IMR-90 (cell line): ENCODE results near the gene INTS11. TPM values are rescaled to one million over a fixed set of nuclear protein-coding genes. Genes with fewer than 3 reads are reported as not detected.

ENCODE experiments used
- ATAC-seq: fragments of 200-7000 bp; cut with Tn5 transposase; 2 replicates; pipeline ENCODE4 v1.9.1; 2020; ENCODE audit warnings: low read depth, mild to moderate bottlenecking, moderate library complexity
- BruUV-seq: library from RNA; stranded (reverse); fragments of 400-500 nt; replicated peaks from 2 replicates; lab custom pipeline; 2021; lab: Mats Ljungman, UMichigan
- CTCF ChIA-PET: fragments of 300-600 bp; formaldehyde crosslinking; extraction: SDS; loops from one replicate; lab custom pipeline; 2021; ENCODE audit warnings: antibody characterized with exemption; lab: Yijun Ruan, JAX
- POLR2A ChIA-PET: fragments of 300-600 bp; sonication (Branson Sonifier 250); formaldehyde crosslinking; loops from one replicate; lab custom pipeline; 2022; ENCODE audit warnings: antibody characterized with exemption; ENCODE audit not compliant: unreplicated experiment; lab: Charles Lee
- DNase-seq: peaks from one replicate; pipeline ENCODE4 v3.0.0; 2013
- H2AFZ ChIP-seq: replicated peaks from 2 replicates; pipeline ENCODE3; 2013; ENCODE audit warnings: low read length, mild to moderate bottlenecking; ENCODE audit not compliant: poor library complexity
- H2AK5ac ChIP-seq: 2 replicates; pipeline ENCODE4 v1.6.1; 2013; ENCODE audit warnings: low read depth, low read length, inconsistent platforms
- H2AK9ac ChIP-seq: replicated peaks from 2 replicates; pipeline ENCODE3; 2013; ENCODE audit warnings: mild to moderate bottlenecking, low read depth, low read length, moderate library complexity; ENCODE audit not compliant: poor library complexity
- H2BK120ac ChIP-seq: 2 replicates; pipeline ENCODE4 v1.6.1; 2013; ENCODE audit warnings: low read depth, low read length, inconsistent platforms
- H2BK15ac ChIP-seq: 3 replicates; pipeline ENCODE4 v1.6.1; 2013; ENCODE audit warnings: low read depth, low read length, inconsistent platforms
- H2BK20ac ChIP-seq: 2 replicates; pipeline ENCODE4 v1.6.1; 2013; ENCODE audit warnings: low read depth, mild to moderate bottlenecking, inconsistent platforms, low read length, moderate library complexity
- H2BK5ac ChIP-seq: 2 replicates; pipeline ENCODE4 v1.6.1; 2013; ENCODE audit warnings: mild to moderate bottlenecking, low read depth, low read length, inconsistent platforms; ENCODE audit not compliant: poor library complexity, severe bottlenecking
- H3K14ac ChIP-seq: replicated peaks from 2 replicates; pipeline ENCODE4 v1.6.1; 2013; ENCODE audit warnings: low read depth, low read length, inconsistent platforms
- H3K18ac ChIP-seq: 2 replicates; pipeline ENCODE4 v1.6.1; 2013; ENCODE audit warnings: low read depth, low read length, control low read depth
- H3K23ac ChIP-seq: 2 replicates; pipeline ENCODE4 v1.6.1; 2013; ENCODE audit warnings: low read depth, low read length, inconsistent platforms
- H3K27ac ChIP-seq: 2 replicates; pipeline ENCODE4 v1.5.1; 2013; ENCODE audit warnings: mild to moderate bottlenecking, control low read depth, low read length; ENCODE audit not compliant: insufficient read depth
- H3K27me3 ChIP-seq: 2 replicates; pipeline ENCODE4 v1.6.1; 2013; ENCODE audit warnings: low read length; ENCODE audit not compliant: control insufficient read depth, insufficient read depth
- H3K36me3 ChIP-seq: 2 replicates; pipeline ENCODE4 v1.6.1; 2013; ENCODE audit warnings: low read length, mixed read lengths; ENCODE audit not compliant: control insufficient read depth, insufficient read depth
- H3K4ac ChIP-seq: 2 replicates; pipeline ENCODE4 v1.6.1; 2013; ENCODE audit warnings: low read depth, low read length, inconsistent platforms
- H3K4me1 ChIP-seq: 2 replicates; pipeline ENCODE4 v1.6.1; 2013; ENCODE audit warnings: low read length, mixed read lengths; ENCODE audit not compliant: control insufficient read depth, insufficient read depth
- H3K4me2 ChIP-seq: 2 replicates; pipeline ENCODE4 v1.6.1; 2013; ENCODE audit warnings: low read depth, mild to moderate bottlenecking, control low read depth, low read length, moderate library complexity
- H3K4me3 ChIP-seq: 2 replicates; pipeline ENCODE4 v1.5.1; 2013; ENCODE audit warnings: low read depth, mild to moderate bottlenecking, control low read depth, low read length, moderate library complexity; ENCODE audit not compliant: insufficient read depth
- H3K56ac ChIP-seq: 2 replicates; pipeline ENCODE4 v1.6.1; 2013; ENCODE audit warnings: low read length, inconsistent platforms; ENCODE audit not compliant: insufficient read depth; ENCODE audit errors: extremely low read depth
- H3K79me1 ChIP-seq, 2 experiments: 2 replicates each; pipeline ENCODE4 v1.6.1; 2013; ENCODE audit warnings: low read length in 2 of 2, inconsistent platforms in 1 of 2, low read depth in 1 of 2
- H3K9ac ChIP-seq: 2 replicates; pipeline ENCODE4 v1.6.1; 2013; ENCODE audit warnings: low read depth, low read length, control low read depth
- H3K9me1 ChIP-seq: 2 replicates; pipeline ENCODE4 v1.6.1; 2013; ENCODE audit warnings: low read length, inconsistent platforms; ENCODE audit not compliant: insufficient read depth
- H3K9me3 ChIP-seq: 2 replicates; pipeline ENCODE4 v1.6.1; 2013; ENCODE audit warnings: low read length; ENCODE audit not compliant: control insufficient read depth, insufficient read depth
- H4K20me1 ChIP-seq: 2 replicates; pipeline ENCODE4 v1.6.1; 2013; ENCODE audit warnings: low read length, inconsistent platforms; ENCODE audit not compliant: insufficient read depth
- H4K5ac ChIP-seq: 2 replicates; pipeline ENCODE4 v1.6.1; 2013; ENCODE audit warnings: mild to moderate bottlenecking, low read depth, low read length, control low read depth
- H4K8ac ChIP-seq, 2 experiments: 2 replicates each; pipeline ENCODE4 v1.6.1; 2013; ENCODE audit warnings: low read depth in 2 of 2, low read length in 2 of 2, control low read depth in 1 of 2, inconsistent platforms in 1 of 2
- H4K91ac ChIP-seq: 2 replicates; pipeline ENCODE4 v1.6.1; 2013; ENCODE audit warnings: low read depth, low read length, inconsistent platforms; ENCODE audit not compliant: insufficient read depth
- BHLHE40 ChIP-seq: fragments of 150-350 bp; IDR thresholded peaks from 2 replicates; pipeline ENCODE4 v1.6.1; 2016; ENCODE audit warnings: mild to moderate bottlenecking, low read depth, low read length
- CEBPB ChIP-seq: IDR thresholded peaks from 2 replicates; pipeline ENCODE4 v1.6.1; 2012; ENCODE audit warnings: low read depth, low read length, improper control_type of control experiment
- CHD1 ChIP-seq: IDR thresholded peaks from 2 replicates; pipeline ENCODE4 v1.6.1; 2012; ENCODE audit warnings: low read depth, low read length, improper control_type of control experiment
- CTCF ChIP-seq: conservative IDR thresholded peaks from 2 replicates; pipeline ENCODE4 v1.5.1; 2012; ENCODE audit warnings: mild to moderate bottlenecking, low read depth, low read length, improper control_type of control experiment
- ELK1 ChIP-seq: fragments of 150-350 bp; IDR thresholded peaks from 2 replicates; pipeline ENCODE4 v1.6.1; 2016; ENCODE audit warnings: low read depth, mild to moderate bottlenecking, low read length, moderate library complexity, borderline replicate concordance
- FOS ChIP-seq: fragments of 150-350 bp; IDR thresholded peaks from 2 replicates; pipeline ENCODE4 v1.6.1; 2016; ENCODE audit warnings: low read depth, low read length
- MAFK ChIP-seq: IDR thresholded peaks from 2 replicates; pipeline ENCODE4 v1.6.1; 2012; ENCODE audit warnings: low read depth, low read length, improper control_type of control experiment
- MAZ ChIP-seq: IDR thresholded peaks from 2 replicates; pipeline ENCODE4 v1.6.1; 2012; ENCODE audit warnings: low read depth, mild to moderate bottlenecking, low read length, improper control_type of control experiment, moderate library complexity, borderline replicate concordance
- MXI1 ChIP-seq: IDR thresholded peaks from 2 replicates; pipeline ENCODE4 v1.6.1; 2012; ENCODE audit warnings: low read depth, mild to moderate bottlenecking, low read length, moderate library complexity, borderline replicate concordance
- NFE2L2 ChIP-seq: fragments of 150-350 bp; IDR thresholded peaks from 2 replicates; pipeline ENCODE4 v1.6.1; 2016; ENCODE audit warnings: low read depth, mild to moderate bottlenecking, low read length
- POLR2A ChIP-seq: IDR thresholded peaks from 2 replicates; pipeline ENCODE4 v1.6.1; 2012; ENCODE audit warnings: mild to moderate bottlenecking, low read depth, low read length
- RAD21 ChIP-seq: IDR thresholded peaks from 2 replicates; pipeline ENCODE4 v1.6.1; 2012; ENCODE audit warnings: low read length, improper control_type of control experiment
- RCOR1 ChIP-seq: IDR thresholded peaks from 2 replicates; pipeline ENCODE4 v1.6.1; 2012; ENCODE audit warnings: mild to moderate bottlenecking, low read length, improper control_type of control experiment; ENCODE audit not compliant: insufficient replicate concordance
- RFX5 ChIP-seq: IDR thresholded peaks from 2 replicates; pipeline ENCODE4 v1.8.0; 2012; ENCODE audit warnings: low read depth, mild to moderate bottlenecking, low read length, moderate library complexity
- SMC3 ChIP-seq: fragments of 150-350 bp; IDR thresholded peaks from 2 replicates; pipeline ENCODE4 v1.6.1; 2016; ENCODE audit warnings: low read depth, mild to moderate bottlenecking, antibody characterized with exemption, low read length, moderate library complexity
- USF2 ChIP-seq: fragments of 150-350 bp; IDR thresholded peaks from 2 replicates; pipeline ENCODE4 v1.6.1; 2017; ENCODE audit warnings: mild to moderate bottlenecking, antibody characterized with exemption, low read length, low read depth
- WGBS, 2 experiments: methylation state at CpG; one replicate each; pipeline versions ENCODE4 v1.1.5 to v1.1.7; 2013; ENCODE audit warnings: missing lambda C conversion rate in 2 of 2; ENCODE audit not compliant: insufficient read length in 1 of 2; ENCODE audit errors: extremely low coverage in 2 of 2; 5-methylcytosine and 5-hydroxymethylcytosine counted together
- dilution Hi-C: fragments of 300-500 bp; cut with HindIII; formaldehyde crosslinking; loops from one replicate; pipeline ENCODE4 v1.14.3; 2018; ENCODE audit warnings: low sequenced_read_pairs; ENCODE audit not compliant: unreplicated experiment
- in situ Hi-C: fragments of 300-500 bp; cut with MboI; formaldehyde crosslinking; loops from 3 replicates; pipeline ENCODE4 v1.14.3; 2019; ENCODE audit warnings: low sequenced_read_pairs, inconsistent platforms, mixed read lengths
- intact Hi-C: fragments of 100-400 bp; cut with micrococcal nuclease; formaldehyde crosslinking; loops from 2 replicates; pipeline ENCODE4 v1.10.0; 2022
- polyA plus RNA-seq, 3 experiments: library from polyadenylated mRNA; depleted of rRNA; stranded (reverse); fragments of >200 nt; gene quantifications; 2 replicates each; pipeline ENCODE4 v1.2.3, GENCODE V29; 2012; ENCODE audit warnings: low replicate concordance in 1 of 3
- total RNA-seq: library from RNA; depleted of rRNA; stranded (reverse); fragments of >200 nt; gene quantifications from 2 replicates; pipeline ENCODE4 v1.2.3, GENCODE V29; 2012

Gene INTS11
- total and polyA plus RNA-seq, 2 of the 4 experiments (the other 2 are of a cell fraction): 56.1 to 123 TPM

DNA sequence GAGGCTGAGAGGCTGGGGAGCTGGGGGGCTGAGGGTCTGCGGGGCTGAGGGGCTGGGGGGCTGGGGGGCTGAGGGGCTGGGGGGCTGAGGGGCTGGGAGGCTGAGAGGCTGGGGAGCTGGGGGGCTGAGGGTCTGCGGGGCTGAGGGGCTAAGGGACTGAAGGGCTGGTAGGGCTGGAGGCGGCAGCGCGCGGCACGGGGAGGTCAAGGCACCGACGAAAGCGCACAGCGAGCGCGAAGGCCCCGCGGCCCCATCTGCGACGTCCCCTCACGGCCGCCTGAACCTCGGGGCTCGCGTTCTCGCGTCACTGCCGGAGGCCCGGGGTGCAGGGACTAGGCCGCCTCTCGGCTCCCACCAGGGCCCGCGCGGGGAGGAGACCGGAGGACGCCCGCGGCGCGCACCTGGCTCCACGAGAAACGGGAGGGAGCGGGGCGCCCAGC lies 356 bp downstream of the INTS11 start:
- peak overlapping the region; percentile 42; the same call in 1 of the 2 replicates for H4K5ac ChIP-seq
- H3K27me3 ChIP-seq: no peaks in the 10 kb centered on the region
- H3K36me3 ChIP-seq: peaks cover 20% of the 10 kb centered on the region
- H3K4me1 ChIP-seq: peaks cover 9% of the 10 kb centered on the region; the same call in 1 of the 2 replicates
- H3K9me3 ChIP-seq: no peaks in the 10 kb centered on the region
- peak overlapping the region; percentile 75; the same call in 1 of the 2 replicates for H4K91ac ChIP-seq
- no peak for TF ChIP-seq ELK1
- no peak for TF ChIP-seq CTCF
- TF ChIP-seq MAFK: no peak
- no peak for TF ChIP-seq RCOR1
- no peak for TF ChIP-seq BHLHE40
- no peak for TF ChIP-seq USF2
- no peak for TF ChIP-seq MXI1
- no peak for TF ChIP-seq POLR2A
- no peak for TF ChIP-seq RFX5
- TF ChIP-seq NFE2L2: no peak
- no peak for TF ChIP-seq SMC3
- TF ChIP-seq CHD1: no peak
- TF ChIP-seq FOS: no peak
- TF ChIP-seq MAZ: no peak
- TF ChIP-seq RAD21: no peak
- no peak for TF ChIP-seq CEBPB
- ATAC-seq (peak; percentile 43; the same call in 1 of the 2 replicates), DNase-seq (no peak)
- H3K4me3 ChIP-seq: peak overlapping the region; percentile 99
- no peak overlapping the region for H2BK15ac ChIP-seq
- H2AK5ac ChIP-seq: peak overlapping the region; percentile 82
- H2AFZ ChIP-seq: peak overlapping the region; percentile 96
- no peak overlapping the region for H3K56ac ChIP-seq
- peak overlapping the region; percentile 45; the same call in 1 of the 2 replicates for H3K14ac ChIP-seq
- H2BK5ac ChIP-seq: peak overlapping the region; percentile 69
- peak overlapping the region; percentile 51; the same call in 1 of the 2 replicates for H3K23ac ChIP-seq
- H3K18ac ChIP-seq: no peak overlapping the region
- H4K8ac ChIP-seq: peak overlapping the region; percentile 74 to 88; a peak in 3 of 4 replicates
- dilution Hi-C loops (no loop called here), intact Hi-C loops (no loop called here), in situ Hi-C loops (no loop called here)
- peak overlapping the region; percentile 90 for H3K9ac ChIP-seq
- ChIA-PET CTCF (no interaction called here), POLR2A (no interaction called here)
- peak overlapping the region; percentile 55; the same call in 1 of the 2 replicates for H3K4me2 ChIP-seq
- peaks cover 53% of the 10 kb centered on the region for H4K20me1 ChIP-seq
- peaks cover 2% of the 10 kb centered on the region for H3K9me1 ChIP-seq
- peak overlapping the region; percentile 96 for H2AK9ac ChIP-seq
- no peak overlapping the region for H2BK20ac ChIP-seq
- 0% methylated on average over 18 of the region's 41 CpGs; no CpG with 5 or more reads in 1 of the 2 experiments for WGBS, 2 experiments
- BruUV-seq: no TSS peak
- H3K79me1 ChIP-seq: peaks cover 0 to 59% of the 10 kb centered on the region in 2 experiments
- H3K27ac ChIP-seq: peak overlapping the region; percentile 75
- peak overlapping the region; percentile 70 for H3K4ac ChIP-seq
- H2BK120ac ChIP-seq: no peak overlapping the region
